PC-3 (cell line): Measurements from ENCODE around the gene DIP2B. TPM values are rescaled to one million over a fixed set of nuclear protein-coding genes. Genes with fewer than 3 reads are reported as not detected.

Experiments
- ATAC-seq: fragments of 200-7000 bp; cut with Tn5 transposase; 2 replicates; pipeline ENCODE4 v1.9.1; 2020; ENCODE audit warnings: mild to moderate bottlenecking, moderate library complexity
- BruUV-seq: library from RNA; stranded (reverse); fragments of 400-500 nt; replicated peaks from 2 replicates; lab custom pipeline; 2021; lab: Mats Ljungman, UMichigan
- CTCF ChIA-PET: fragments of 300-600 bp; sonication (Branson Sonifier 250); formaldehyde crosslinking; loops from one replicate; lab custom pipeline; 2022; ENCODE audit warnings: antibody characterized with exemption; lab: Charles Lee
- POLR2A ChIA-PET: fragments of 300-600 bp; sonication (Branson Sonifier 250); formaldehyde crosslinking; loops from one replicate; lab custom pipeline; 2022; ENCODE audit warnings: antibody characterized with exemption; ENCODE audit not compliant: unreplicated experiment; lab: Charles Lee
- DNase-seq: peaks from one replicate; pipeline ENCODE4 v3.0.0-alpha.2; 2015
- H2AFZ ChIP-seq: fragments of 300-600 bp; sonication (generic); 2 replicates; pipeline ENCODE4 v1.6.0; 2016; ENCODE audit warnings: antibody characterized with exemption, low read length
- H3F3A ChIP-seq: fragments of 300-600 bp; sonication (generic); one replicate; pipeline ENCODE4 v1.6.0; 2017; ENCODE audit warnings: antibody characterized with exemption, low read length, control low read depth, mild to moderate bottlenecking; ENCODE audit not compliant: unreplicated experiment
- H3K27ac ChIP-seq: fragments of 300-600 bp; sonication (generic); 2 replicates; pipeline ENCODE4 v1.5.1; 2016; ENCODE audit warnings: mild to moderate bottlenecking, low read length
- H3K27me3 ChIP-seq: fragments of 300-600 bp; sonication (generic); 2 replicates; pipeline ENCODE4 v1.6.1; 2016; ENCODE audit warnings: low read length, mixed read lengths
- H3K36me3 ChIP-seq: fragments of 300-600 bp; sonication (generic); 2 replicates; pipeline ENCODE4 v1.6.1; 2016; ENCODE audit warnings: low read depth, mixed run types, low read length, mixed read lengths
- H3K4me1 ChIP-seq: fragments of 300-600 bp; sonication (generic); 2 replicates; pipeline ENCODE4 v1.5.1; 2016; ENCODE audit warnings: low read length; ENCODE audit not compliant: insufficient read depth
- H3K4me2 ChIP-seq: fragments of 300-600 bp; sonication (generic); 2 replicates; pipeline ENCODE4 v1.6.0; 2016; ENCODE audit warnings: low read length
- H3K4me3 ChIP-seq: fragments of 300-600 bp; sonication (generic); 2 replicates; pipeline ENCODE4 v1.5.1; 2016; ENCODE audit warnings: mild to moderate bottlenecking, low read length, mixed read lengths
- H3K79me2 ChIP-seq: fragments of 300-600 bp; sonication (generic); 2 replicates; pipeline ENCODE4 v1.6.1; 2017; ENCODE audit warnings: low read length, mixed read lengths
- H3K9ac ChIP-seq: fragments of 300-600 bp; sonication (generic); 2 replicates; pipeline ENCODE4 v1.6.0; 2016; ENCODE audit warnings: mild to moderate bottlenecking, low read length
- H3K9me2 ChIP-seq: fragments of 300-600 bp; sonication (generic); replicated peaks from 2 replicates; pipeline ENCODE4 v1.6.1; 2016; ENCODE audit warnings: mixed run types, low read length, mixed read lengths
- H3K9me3 ChIP-seq: fragments of 300-600 bp; sonication (generic); 2 replicates; pipeline ENCODE4 v1.6.1; 2016; ENCODE audit warnings: low read length, mixed read lengths
- H4K20me1 ChIP-seq: fragments of 300-600 bp; sonication (generic); 2 replicates; pipeline ENCODE4 v1.6.1; 2016; ENCODE audit warnings: low read length, mixed read lengths
- EZH2 ChIP-seq: fragments of 300-600 bp; sonication (generic); IDR thresholded peaks from one replicate; pipeline ENCODE4 v1.6.1; 2017; ENCODE audit warnings: antibody characterized with exemption, mild to moderate bottlenecking, low read length; ENCODE audit not compliant: unreplicated experiment
- EZH2phosphoT487 ChIP-seq: fragments of 300-600 bp; sonication (generic); IDR thresholded peaks from 2 replicates; pipeline ENCODE4 v1.6.1; 2018; ENCODE audit warnings: mild to moderate bottlenecking, antibody characterized with exemption, low read length, borderline replicate concordance
- intact Hi-C: fragments of 100-400 bp; cut with micrococcal nuclease; formaldehyde crosslinking; loops from 2 replicates; pipeline ENCODE4 v1.9.0; 2023
- total RNA-seq: library from RNA; depleted of rRNA; stranded (reverse); fragments of >200 nt; gene quantifications from 2 replicates; pipeline ENCODE4 v1.2.3, GENCODE V29; 2014
- TF ChIP-seq, protein P1 (sequence below): fragments of 300-600 bp; sonication (generic); conservative IDR thresholded peaks from 2 replicates; pipeline ENCODE4 v1.5.1; 2017; ENCODE audit warnings: antibody characterized with exemption, low read depth, mild to moderate bottlenecking, low read length

Gene DIP2B
- total RNA-seq, 1 experiment from 2014 or later: 36.3 TPM

DNA sequence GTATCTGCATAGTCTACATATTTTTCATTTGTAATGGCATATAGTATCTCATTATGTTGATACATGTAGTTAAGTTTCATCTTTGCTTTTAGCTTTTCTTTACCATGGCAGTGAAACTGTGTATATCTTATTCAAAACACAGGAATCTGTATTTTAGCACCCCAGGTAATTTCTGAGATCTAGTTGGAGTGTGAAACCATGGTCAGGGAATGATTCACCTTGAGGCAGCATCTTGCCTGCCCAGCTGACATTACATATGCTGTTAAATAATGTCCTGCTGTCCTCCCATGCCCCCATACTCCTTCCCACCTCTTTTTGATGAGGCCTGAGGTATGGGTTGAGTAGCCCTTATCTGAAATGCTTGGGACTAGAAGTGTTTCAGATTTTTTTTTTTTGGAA, 133.7 kb downstream of the DIP2B start:
- Histone ChIP-seq H3K27ac (peak overlapping the region; percentile 78), H4K20me1 (no peaks in the 10 kb centered on the region), H3K4me3 (no peak overlapping the region), H3F3A (peaks cover 6% of the 10 kb centered on the region), H3K27me3 (no peaks in the 10 kb centered on the region), H3K9ac (no peak overlapping the region), H3K4me1 (peaks cover 54% of the 10 kb centered on the region), H3K9me3 (no peaks in the 10 kb centered on the region), H2AFZ (no peak overlapping the region), H3K79me2 (peaks cover 35% of the 10 kb centered on the region), H3K4me2 (no peak overlapping the region), H3K9me2 (no peaks in the 10 kb centered on the region), H3K36me3 (peaks cover 8% of the 10 kb centered on the region; the same call in 1 of the 2 replicates)
- ChIA-PET CTCF (interaction anchor here (0.6 to 1.1 kb wide), 5 partner anchors 10 to 160 kb away, joined by 3 to 14 read pairs (median 4); partner anchors contain the start of gene DIP2B), POLR2A (no interaction called here)
- no peak for ATAC-seq
- BruUV-seq: no TSS peak
- no peak for TF ChIP-seq EZH2
- TF ChIP-seq EZH2phosphoT487: no peak
- TF ChIP-seq, protein P1, sequence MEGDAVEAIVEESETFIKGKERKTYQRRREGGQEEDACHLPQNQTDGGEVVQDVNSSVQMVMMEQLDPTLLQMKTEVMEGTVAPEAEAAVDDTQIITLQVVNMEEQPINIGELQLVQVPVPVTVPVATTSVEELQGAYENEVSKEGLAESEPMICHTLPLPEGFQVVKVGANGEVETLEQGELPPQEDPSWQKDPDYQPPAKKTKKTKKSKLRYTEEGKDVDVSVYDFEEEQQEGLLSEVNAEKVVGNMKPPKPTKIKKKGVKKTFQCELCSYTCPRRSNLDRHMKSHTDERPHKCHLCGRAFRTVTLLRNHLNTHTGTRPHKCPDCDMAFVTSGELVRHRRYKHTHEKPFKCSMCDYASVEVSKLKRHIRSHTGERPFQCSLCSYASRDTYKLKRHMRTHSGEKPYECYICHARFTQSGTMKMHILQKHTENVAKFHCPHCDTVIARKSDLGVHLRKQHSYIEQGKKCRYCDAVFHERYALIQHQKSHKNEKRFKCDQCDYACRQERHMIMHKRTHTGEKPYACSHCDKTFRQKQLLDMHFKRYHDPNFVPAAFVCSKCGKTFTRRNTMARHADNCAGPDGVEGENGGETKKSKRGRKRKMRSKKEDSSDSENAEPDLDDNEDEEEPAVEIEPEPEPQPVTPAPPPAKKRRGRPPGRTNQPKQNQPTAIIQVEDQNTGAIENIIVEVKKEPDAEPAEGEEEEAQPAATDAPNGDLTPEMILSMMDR: no peak
- intact Hi-C loops: loop anchor here (1.0 to 10.0 kb wide), 5 partner anchors 40 to 324 kb away; partner anchors contain the start of gene DIP2B
- DNase-seq: no peak

DNA sequence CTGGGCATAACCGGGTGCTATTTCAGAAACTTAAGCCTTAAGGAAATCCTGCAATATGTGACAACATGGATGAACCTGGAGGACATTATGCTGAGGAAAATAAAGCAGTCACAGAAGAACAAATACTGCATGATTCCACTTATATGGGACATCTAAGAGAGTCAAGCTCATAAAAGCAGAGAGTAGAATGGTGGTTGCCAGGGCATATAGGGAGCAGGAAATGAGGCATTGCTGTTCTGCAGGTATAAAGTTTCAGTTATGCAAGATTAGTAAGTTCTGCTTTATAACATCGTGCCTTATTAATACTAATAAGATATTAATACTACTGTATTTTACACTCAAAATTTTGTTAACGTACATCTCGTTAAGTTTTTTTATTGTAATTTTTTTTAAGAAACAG, 134.9 kb downstream of the DIP2B start:
- POLR2A ChIA-PET: interaction anchor here (0.7 kb wide), 1 partner anchor 20 kb away, joined by 3 read pairs; no protein-coding TSS in a partner anchor
- intact Hi-C loops: loop anchor here (2.0 to 10.0 kb wide), 4 partner anchors 39 to 325 kb away; no protein-coding TSS in a partner anchor

More for the DNA sequence above, 134.9 kb downstream of the DIP2B start:
- Histone ChIP-seq H3K9me2 (no peaks in the 10 kb centered on the region), H3K4me3 (0 out of 2 replicates have a peak overlapping the region, but pooled peaks have one; percentile 1), H3K79me2 (peaks cover 38% of the 10 kb centered on the region), H3K27ac (peak overlapping the region; percentile 78), H3K4me1 (peaks cover 54% of the 10 kb centered on the region), H2AFZ (no peak overlapping the region), H3K9ac (peak overlapping the region; percentile 32), H3K4me2 (peak overlapping the region; percentile 62), H3K9me3 (no peaks in the 10 kb centered on the region), H3K36me3 (peaks cover 10% of the 10 kb centered on the region; the same call in 1 of the 2 replicates), H3F3A (peaks cover 6% of the 10 kb centered on the region), H3K27me3 (no peaks in the 10 kb centered on the region), H4K20me1 (no peaks in the 10 kb centered on the region)
- CTCF ChIA-PET: interaction anchor here (0.6 to 0.8 kb wide), 2 partner anchors 35 to 135 kb away, joined by 4 to 5 read pairs; partner anchors contain the start of gene DIP2B
- no TSS peak for BruUV-seq
- TF ChIP-seq EZH2phosphoT487: no peak
- TF ChIP-seq EZH2: no peak
- TF ChIP-seq, protein P1: no peak
- DNase-seq (peak; percentile 82), ATAC-seq (peak; percentile 82)
